NCI-H69 (cell line): ENCODE results near the gene CLEC2A.
"Not testable (repeated sequence)": the region's sequence is repeated elsewhere in the genome, so short reads cannot be mapped to it uniquely, and the experiment has no call there.

ENCODE experiments used
- DNase-seq: peaks from one replicate; lab custom pipeline; 2025; lab: John Stamatoyannopoulos, UW

The CLEC2A gene, protein sequence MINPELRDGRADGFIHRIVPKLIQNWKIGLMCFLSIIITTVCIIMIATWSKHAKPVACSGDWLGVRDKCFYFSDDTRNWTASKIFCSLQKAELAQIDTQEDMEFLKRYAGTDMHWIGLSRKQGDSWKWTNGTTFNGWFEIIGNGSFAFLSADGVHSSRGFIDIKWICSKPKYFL

DNA sequence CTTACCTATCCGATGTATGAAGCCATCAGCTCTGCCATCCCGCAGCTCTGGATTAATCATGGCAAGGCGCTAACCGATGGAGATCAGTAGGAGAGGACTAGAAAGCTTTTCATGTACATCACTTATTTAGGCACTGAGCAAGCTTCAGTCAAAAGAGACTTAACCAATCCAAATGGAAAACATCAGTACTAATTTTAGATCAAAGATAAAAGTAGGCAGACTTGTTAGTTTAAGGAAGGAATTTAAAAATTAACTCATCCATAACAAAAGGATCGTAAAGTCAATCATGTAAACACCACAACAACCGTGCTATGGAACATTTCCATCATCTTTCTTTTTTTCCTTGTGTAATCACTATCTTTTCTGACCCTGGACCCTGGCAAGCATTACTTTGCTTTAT, at the start of gene CLEC2A:
Gene CLEC2A (minus strand): TSS at position 101 of the 400 bp plus-strand sequence. CDS start 41 bp downstream, at position 60.
- no peak for DNase-seq

DNA sequence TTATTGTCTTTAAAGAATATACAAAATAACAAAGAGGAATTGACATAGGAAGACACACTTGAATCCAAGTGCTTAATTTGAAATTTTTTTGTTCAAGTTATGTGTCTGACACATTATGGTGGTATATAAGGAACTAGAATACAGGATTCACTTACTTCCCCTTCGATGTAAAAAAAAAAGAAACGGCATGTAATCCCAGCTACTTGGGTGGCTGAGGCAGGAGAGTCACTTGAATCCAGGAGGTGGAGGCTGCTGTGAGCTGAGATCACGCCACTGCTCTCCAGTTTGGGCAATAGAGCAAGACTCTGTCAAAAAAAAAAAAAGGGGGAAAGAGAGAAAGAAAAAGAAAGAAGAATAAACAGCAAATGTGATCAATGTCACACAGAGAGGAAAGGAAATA, 48.0 kb upstream of the CLEC2A start:
- no peak for DNase-seq

DNA sequence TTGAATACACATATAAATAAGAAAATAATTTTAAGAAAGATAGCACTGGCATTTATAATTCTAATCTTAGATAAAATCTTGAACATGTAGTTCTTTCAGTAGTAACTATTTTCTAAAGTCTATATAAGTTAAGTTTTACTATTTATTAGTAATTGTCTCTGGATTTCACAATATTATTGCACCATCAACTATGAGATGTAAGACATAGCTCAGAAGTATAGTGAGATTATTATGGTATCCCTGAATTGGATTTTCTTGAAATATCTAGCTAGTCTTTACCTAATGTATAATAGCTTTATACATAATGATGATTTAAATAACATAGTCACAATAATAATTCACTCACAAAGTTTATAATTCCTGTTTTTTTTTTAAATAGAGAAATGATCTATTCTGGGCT, 45.7 kb upstream of the CLEC2A start:
- no peak for DNase-seq

DNA sequence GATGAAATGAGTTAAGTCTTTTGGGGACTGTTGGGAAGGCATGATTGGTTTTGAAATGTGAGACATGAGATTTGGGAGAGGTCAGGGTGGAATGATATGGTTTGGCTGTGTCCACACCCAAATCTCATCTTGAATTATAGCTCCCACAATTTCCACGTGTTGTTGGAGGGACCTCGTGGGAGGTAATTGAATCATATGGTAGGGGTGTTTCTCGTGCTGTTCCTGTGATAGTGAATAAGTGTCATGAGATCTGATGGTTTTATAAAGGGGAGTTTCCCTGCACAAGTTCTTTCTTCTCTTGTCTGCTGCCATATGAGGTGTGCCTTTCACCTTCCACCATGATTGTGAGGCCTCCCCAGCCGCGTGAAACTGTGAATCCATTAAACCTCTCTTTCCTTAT, 44.5 kb upstream of the CLEC2A start:
- DNase-seq: not testable (repeated sequence)

DNA sequence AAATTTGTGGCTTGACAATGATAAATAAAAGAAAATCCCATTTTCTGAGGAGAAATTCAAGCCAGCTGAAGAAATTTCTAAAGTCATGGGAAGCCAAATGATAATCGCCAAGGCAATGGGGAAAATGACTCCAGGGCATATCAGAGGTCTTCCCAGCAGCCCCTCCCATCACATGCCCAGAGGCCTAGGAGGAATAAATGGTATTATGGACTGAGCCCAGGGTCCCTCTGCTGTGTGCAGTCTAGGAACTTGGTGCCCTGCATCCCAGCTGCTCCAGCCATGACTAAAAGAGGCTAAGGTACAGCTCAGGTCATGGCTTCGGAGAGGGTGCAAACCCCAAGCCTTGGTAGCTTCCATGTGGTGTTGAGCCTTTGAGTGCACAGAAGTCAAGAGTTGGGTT, 43.4 kb upstream of the CLEC2A start:
- no peak for DNase-seq

DNA sequence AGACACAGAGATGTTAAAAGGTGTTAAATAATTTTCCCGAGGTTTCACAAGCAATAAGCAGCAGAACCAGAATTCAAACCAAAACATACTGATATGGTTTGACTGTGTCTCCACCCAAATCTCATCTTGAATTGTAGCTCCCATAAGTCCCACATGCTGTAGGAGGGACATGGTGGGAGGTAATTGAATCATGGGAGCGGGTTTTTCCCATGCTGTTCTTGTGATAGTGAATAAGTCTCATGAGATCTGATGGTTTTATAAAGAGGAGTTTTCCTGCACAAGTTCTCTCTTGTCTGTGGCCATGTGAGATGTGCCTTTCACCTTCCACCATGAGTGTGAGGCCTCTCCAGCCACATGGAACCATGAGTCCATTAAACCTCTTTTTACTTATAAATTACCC, 42.6 kb upstream of the CLEC2A start:
- not testable (repeated sequence) for DNase-seq

DNA sequence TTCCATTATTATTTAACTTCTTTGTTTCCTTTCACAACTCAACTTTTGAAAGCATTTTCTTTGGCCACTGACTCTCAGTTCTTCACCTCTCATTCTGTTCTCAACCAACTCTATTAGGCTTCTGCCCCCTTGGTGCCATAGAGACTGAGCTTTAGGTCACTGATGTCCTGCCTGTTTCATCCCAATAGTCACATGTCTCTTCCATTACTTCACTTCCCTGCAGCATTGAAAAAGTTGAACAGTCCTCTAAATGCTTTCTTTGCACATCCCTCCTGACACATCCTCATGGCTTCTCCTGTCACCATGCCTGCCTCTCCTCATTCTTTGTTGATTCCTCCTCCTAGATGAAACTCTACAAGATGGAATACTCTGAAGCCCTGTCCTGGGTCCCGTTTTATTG, 41.8 kb upstream of the CLEC2A start:
- DNase-seq: no peak

DNA sequence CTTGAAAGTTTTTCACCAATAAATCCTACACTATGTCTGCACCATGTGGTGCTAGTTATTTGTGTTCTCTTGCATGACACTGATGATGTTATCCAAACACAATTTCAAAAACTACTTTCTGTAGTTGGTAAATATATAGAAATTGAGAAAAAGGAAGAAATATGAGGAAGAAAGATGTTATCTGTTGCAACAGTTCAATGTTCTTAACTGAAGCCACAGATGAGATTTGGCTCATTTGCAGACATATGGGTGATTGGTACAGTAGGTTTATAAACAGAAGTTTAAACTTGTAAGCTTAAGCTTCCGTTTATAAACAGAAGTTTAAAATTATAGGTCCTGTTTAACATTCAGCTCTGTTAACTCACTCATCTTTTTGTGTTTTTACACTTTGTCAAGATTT, 39.0 kb upstream of the CLEC2A start, which contains the start of gene CLEC12A:
Gene CLEC12A (plus strand): TSS at position 229 of the 400 bp plus-strand sequence. CDS start 188 bp downstream, outside the sequence.
- no peak for DNase-seq

DNA sequence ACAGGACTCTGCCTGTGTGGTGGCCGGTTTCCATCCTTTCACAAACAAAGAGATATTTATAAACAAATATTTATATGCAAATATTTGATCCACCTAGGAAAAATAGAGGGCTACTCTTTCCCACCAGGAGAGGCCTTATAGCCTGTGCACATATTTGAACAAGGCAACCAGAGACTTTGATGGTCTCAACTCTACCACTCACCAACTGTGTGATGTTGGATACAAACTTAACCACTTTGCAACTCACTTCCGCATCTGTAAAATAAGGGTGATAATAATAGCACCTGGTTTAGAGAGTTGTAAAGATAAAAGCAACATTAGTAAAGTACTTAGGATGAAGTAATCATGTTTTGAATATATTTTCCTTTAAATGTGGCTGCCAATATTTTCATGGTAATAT, 37.5 kb upstream of the CLEC2A start:
- DNase-seq: no peak

DNA sequence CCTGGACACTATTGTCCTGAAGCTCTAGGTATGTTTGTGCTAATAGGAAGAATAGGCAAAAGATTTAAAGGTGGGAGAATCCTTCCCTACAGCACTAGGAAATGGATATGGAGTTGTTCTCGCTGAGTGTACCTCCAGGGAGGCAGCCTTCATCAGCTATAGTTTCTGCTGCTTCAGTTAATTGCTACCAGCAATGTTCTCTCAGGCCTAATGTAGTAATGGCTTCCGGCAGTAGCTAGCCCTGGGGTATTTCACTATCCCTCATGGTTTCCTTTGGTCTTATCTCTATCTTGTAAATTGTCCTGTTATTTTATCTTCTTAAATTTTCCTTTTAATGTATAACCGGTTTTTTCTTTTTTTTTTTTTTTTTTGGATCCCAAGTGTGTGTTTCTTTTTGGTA, 29.7 kb upstream of the CLEC2A start:
- DNase-seq: no peak

DNA sequence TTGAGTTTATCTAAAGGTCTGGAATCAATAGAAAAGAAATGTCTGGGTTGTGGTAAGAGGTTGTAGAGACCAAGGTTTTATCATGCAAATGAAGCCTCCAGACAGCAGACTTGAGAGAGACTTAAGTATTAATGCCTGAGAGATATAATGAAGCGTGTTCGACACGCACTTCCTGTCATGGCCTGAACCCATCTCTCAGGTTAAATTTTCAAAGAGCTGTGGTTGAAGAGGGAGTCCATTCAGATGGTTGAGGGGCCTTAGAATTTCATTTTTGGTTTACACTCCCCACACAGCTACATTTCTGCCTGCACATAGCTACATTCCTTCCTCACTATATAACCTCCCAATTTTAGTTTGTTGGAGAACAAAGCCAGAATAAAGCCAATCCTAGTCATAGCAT, 28.9 kb upstream of the CLEC2A start:
- no peak for DNase-seq

DNA sequence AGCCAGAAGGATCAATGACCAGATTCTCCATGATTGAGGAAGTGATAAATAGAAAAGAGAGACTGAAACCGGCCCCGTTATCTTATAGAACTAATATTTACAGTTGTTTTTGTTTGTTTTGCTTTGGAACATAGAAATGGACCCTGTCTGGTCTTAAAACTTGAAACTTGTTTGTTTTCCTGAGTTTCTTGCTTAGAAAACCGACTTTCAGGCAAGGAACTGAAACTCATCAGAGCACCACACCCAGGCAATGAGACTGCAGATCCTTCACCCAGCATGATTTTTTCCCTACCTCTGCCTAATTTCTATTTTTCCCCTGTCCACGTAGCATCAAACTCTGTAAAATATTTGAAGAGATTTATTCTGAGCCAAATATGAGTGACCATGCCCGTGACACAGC, 28.4 kb upstream of the CLEC2A start:
- DNase-seq: no peak

DNA sequence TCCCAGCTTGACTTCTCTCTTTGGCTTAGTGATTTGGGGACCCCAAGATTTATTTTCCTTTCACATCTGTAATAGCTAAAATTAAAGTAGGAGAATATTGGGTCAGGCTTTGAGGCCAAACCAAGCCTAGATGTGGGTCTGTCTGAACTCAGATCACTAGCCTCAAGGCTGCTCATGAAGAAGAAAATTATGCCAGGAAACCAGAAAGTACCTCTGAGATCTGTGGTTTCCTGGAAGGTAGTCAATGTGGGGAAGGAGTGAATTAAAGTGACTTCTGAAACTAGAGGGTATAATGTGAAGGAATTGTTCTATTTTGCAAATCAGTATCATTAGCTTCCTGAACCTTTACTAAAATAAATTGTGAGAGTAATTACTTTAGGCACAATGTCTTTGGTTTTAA, 25.7 kb upstream of the CLEC2A start:
- no peak for DNase-seq

DNA sequence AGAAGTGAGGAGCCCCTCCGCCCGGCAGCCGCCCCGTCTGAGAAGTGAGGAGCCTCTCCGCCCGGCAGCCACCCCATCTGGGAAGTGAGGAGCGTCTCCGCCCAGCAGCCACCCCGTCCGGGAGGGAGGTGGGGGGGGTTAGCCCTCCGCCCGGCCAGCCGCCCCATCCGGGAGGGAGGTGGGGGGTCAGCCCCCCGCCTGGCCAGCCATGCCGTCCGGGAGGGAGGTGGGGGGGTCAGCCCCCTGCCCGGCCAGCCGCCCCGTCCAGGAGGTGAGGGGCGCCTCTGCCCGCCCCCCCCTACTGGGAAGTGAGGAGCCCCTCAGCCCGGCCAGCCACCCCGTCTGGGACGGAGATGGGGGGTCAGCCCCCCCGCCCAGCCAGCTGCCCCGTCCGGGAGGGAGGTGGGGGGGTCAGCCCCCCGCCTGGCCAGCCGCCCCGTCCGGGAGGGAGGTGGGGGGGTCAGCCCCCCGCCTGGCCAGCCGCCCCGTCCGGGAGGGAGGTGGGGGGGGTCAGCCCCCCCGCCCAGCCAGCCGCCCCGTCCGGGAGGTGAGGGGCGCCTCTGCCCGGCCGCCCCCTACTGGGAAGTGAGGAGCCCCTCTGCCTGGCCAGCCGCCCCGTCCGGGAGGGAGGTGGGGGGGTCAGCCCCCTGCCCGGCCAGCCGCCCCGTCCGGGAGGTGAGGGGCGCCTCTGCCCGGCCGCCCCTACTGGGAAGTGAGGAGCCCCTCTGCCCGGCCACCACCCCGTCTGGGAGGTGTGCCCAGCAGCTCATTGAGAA, 21.0 kb upstream of the CLEC2A start:
- DNase-seq: not testable (repeated sequence)

DNA sequence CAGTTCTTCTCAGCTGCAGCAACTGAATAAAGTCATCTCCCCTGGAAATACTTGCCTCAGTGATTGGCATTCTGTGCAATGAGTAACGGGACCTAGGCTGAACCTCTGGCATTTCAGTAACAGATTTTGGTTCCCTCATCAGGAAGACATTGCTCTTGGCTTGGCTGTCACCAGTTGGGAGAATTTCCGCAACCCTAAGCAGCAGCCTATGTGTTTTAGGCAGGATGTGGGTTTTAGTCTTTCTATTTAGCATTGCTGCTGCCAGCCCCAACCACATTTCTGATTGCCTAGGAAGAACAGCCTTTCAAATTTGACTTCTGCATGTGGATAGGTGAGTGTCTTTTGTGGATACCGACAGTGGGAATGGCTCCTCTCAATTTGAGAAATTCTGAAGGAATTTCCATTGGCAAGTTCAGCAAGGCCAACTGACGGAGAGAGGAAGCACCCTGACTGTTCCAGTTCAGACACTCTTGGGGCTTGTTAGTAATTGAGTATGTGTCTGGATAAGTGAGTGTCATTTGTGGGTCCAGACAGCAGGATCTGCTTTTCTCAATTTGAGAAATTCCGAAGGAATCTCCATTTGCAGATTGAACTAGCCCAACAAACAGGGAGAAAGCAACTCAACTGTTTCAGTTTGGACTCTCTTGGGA, 19.0 kb upstream of the CLEC2A start:
- no peak for DNase-seq

DNA sequence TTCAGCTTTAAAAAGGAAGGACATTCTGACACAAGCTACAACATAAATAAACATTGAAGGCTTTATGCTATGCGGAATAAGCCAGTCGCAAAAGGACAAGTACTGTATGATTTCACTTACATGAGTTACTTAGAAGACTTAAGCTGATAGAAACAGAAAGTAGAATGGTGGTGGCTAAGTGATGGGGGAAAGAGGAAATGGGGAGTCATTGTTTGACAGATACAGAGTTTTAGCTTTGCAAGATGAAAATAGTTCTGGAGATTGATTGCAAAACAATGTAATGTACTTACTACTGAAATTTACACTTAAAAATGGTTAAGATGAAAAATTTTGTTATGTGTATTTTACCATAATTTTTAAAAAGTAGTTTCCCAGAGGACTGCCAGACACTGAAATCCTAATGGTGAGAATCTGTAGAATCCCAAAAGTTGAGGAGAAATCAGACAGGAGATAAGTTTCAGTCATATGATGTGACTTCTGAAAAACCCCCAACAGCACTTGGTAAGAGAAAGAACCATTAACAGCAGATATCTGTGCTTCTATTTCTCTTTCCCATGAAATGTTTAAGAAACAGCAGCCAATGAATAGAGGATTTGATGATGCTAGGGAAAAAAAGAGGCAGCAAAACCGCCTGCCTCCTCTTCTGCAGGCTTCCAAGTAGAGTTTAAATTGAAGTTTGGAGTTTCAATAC, 16.6 kb upstream of the CLEC2A start:
- DNase-seq: no peak

DNA sequence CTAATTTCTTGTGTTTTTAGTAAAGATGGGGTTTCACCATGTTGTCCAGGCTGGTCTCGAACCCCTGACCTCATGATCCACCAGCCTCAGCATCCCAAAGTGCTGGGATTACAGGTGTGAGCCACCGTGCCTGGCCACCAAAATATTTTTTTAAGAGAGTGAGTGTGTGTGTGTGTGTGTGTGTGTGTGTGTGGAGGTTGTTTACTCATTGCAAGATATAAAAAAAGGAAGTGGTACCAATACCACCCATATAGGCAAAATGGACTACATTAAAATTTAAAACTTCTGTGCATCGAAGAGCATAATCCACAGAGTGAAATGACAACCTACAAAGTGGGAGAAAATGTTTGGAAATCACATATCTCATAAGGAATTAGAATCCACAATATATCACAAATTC, 15.5 kb upstream of the CLEC2A start:
- no peak for DNase-seq

DNA sequence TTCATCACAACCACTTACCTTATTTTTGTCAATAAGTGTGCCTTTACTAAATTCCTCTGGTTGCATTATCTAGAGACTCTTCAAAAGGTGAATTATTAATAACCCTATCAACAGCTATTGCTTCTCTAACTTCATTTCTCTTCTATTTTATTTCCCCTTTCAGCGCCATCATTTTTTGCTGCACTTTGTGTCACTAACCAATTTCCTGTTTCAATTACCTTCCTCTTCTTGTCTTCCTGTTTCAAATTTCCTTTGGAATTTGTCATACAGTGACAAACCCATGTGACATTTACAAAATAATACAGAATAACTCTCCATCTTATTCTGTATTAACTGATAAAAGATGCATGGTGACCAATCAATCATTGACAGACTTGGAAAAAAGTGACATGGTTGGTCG, 12.2 kb upstream of the CLEC2A start:
- DNase-seq: no peak

DNA sequence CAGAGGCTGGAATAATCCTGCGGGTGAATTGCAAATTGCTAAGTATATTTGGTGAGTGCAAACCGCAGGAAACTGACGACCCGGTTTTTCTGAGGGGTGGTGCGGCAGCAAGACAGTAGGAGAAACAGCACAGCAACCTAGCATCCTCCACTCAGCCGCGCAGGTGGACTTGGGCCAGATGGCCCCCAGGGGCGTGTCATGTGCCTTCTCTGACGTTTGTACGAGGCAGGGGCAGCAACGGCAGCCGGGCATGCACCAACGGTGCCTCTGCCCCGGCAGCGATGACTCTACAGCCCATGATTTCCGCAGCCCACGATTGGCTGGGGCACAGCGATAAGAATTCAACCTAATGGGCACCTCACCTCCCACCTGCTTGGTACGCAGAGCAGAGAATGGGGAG, 11.1 kb upstream of the CLEC2A start:
- DNase-seq: peak; percentile 11

DNA sequence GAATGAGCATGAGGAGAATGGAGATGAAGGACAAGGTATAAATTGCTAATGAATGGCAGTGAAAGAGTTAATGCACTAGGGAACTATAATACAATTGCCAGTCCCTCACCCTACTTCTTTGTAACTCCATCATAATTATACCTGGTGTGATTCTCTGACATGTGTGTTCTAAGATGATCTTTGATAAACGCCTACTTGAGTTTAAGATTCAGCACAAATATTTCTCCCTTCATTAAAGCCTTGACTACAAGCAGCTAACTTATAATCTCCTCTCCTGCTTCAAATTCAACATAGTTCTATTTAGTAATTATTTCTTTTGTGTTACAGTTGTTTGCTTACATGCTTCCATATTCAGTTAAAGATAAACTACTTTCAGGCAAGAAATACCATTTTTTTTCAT, 9.7 kb upstream of the CLEC2A start:
- no peak for DNase-seq

DNA sequence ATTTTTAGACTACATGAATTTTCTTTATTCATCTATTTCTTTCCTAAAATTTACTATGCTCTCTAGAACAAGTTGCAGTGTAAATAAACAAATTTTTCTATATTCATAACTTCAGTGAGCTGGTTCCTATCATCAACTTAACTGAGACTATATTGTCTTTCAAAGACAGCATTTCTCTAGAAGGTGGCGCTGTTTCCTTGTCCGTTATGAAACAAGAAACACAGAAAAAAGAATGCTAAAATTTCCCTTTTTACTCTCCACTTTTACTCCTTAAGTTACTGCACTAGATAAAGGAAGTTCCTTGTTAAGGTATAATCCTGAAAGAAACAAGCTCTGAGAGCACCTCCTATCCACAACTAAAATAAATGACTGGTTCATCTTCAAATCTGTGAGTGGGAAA, 8.2 kb upstream of the CLEC2A start:
- DNase-seq: peak; percentile 2

DNA sequence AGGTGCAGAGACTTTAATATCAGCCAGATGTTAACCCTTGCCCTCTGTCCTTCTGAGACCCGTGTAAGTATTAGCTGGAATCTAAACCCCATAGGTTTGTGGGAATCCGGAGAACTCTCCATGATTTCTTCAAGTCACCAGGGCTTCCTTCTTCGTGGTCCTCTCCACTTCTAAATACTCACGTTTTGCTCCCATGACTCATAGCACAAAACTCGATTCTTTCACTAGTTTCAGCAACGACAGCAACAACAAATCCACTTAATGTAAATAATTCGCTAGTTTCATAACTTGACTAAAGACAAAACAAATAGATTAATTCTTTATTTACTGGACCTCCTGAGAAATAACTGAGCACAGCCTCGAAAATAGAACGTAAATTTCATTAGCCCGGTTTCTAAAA, 4.4 kb upstream of the CLEC2A start:
- no peak for DNase-seq

DNA sequence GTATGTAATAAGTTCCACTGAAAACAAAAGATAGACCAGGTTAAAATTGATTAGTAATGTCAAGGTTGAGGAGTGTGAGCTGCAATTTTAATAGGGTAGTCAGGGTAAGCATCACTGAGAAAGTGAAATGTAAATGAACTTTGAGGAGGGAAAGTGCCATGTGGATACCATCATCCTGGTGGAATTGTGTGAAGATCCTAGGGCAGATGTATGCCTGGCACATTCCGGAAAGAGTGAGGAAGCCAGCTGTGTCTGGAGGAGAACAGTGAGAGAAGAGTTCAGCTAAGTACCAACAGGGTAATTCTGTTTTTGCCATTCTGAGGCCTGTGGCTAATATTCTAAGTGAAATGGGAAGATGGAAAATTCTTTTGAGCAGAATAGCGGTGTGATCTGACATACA, 2.9 kb upstream of the CLEC2A start:
- no peak for DNase-seq
